Measurements from ENCODE around the gene MRPL36. TPM values are rescaled to one million over a fixed set of nuclear protein-coding genes. Genes with fewer than 3 reads are reported as not detected.
"Not testable (repeated sequence)": the region's sequence is repeated elsewhere in the genome, so short reads cannot be mapped to it uniquely, and the experiment has no call there.

Gene MRPL36
- total RNA-seq, 1 experiment from 2014 or later = 145 TPM

GRCh38 chr5:1818784-1819183 lies 19.1 kb upstream of the MRPL36 start:
- peaks cover 32% of the 10 kb centered on the region; the same call in 1 of the 2 replicates for H3K36me3 ChIP-seq (ENCODE audit: low read depth)
- TF ChIP-seq CTCF (conservative IDR thresholded peaks at IDR 0.05) (no peak), EZH2 (IDR thresholded peaks at IDR 0.05; ENCODE audit: low read depth) (no peak)
- no peak overlapping the region for H2AFZ ChIP-seq
- intact Hi-C loops (cut with micrococcal nuclease; ENCODE audit: unreplicated experiment) = no loop called here
- no peaks in the 10 kb centered on the region for H3K4me1 ChIP-seq (replicated peaks; ENCODE audit: insufficient read depth)
- no peak for DNase-seq
- peaks cover 3% of the 10 kb centered on the region for H4K20me1 ChIP-seq (ENCODE audit: insufficient read depth)
- H3K4me3 ChIP-seq = no peak overlapping the region
- H3K9me3 ChIP-seq (ENCODE audit: insufficient read depth, low read depth) = no peaks in the 10 kb centered on the region
- no peaks in the 10 kb centered on the region for H3K27me3 ChIP-seq (ENCODE audit: insufficient read depth, low read depth)
- BruUV-seq (replicated peaks) = no TSS peak
- H3K27ac ChIP-seq = no peak overlapping the region
- ChIA-PET POLR2A (ENCODE audit: unreplicated experiment) (interaction anchor here (0.6 kb wide), 1 partner anchor 14 kb away, joined by 3 read pairs; no protein-coding TSS in a partner anchor), CTCF (no interaction called here)
- no peaks in the 10 kb centered on the region for H3K9me2 ChIP-seq (ENCODE audit: insufficient read depth)
- H3K79me2 ChIP-seq (ENCODE audit: low read depth) = no peaks in the 10 kb centered on the region
- 0 out of 2 replicates have a peak, but pooled peaks cover 4% of the 10 kb centered on the region for H3F3A ChIP-seq (ENCODE audit: insufficient read depth, low read depth)
- no peak overlapping the region for H3K4me2 ChIP-seq

- Histone ChIP-seq H3K4me1 (replicated peaks; ENCODE audit: insufficient read depth) (no peaks in the 10 kb centered on the region), H3K27me3 (ENCODE audit: insufficient read depth, low read depth) (no peaks in the 10 kb centered on the region), H3K9me3 (ENCODE audit: insufficient read depth, low read depth) (no peaks in the 10 kb centered on the region), H2AFZ (no peak overlapping the region), H4K20me1 (ENCODE audit: insufficient read depth) (peaks cover 11% of the 10 kb centered on the region), H3K4me2 (no peak overlapping the region), H3K79me2 (ENCODE audit: low read depth) (no peaks in the 10 kb centered on the region), H3K27ac (no peak overlapping the region), H3F3A (ENCODE audit: insufficient read depth, low read depth) (0 out of 2 replicates have a peak, but pooled peaks cover 4% of the 10 kb centered on the region), H3K36me3 (ENCODE audit: low read depth) (peaks cover 35% of the 10 kb centered on the region; the same call in 1 of the 2 replicates), H3K4me3 (no peak overlapping the region), H3K9me2 (ENCODE audit: insufficient read depth) (no peaks in the 10 kb centered on the region)
- ChIA-PET CTCF (no interaction called here), POLR2A (ENCODE audit: unreplicated experiment) (no interaction called here)
- intact Hi-C loops (cut with micrococcal nuclease; ENCODE audit: unreplicated experiment) = no loop called here
- no peak for DNase-seq
- TF ChIP-seq CTCF (conservative IDR thresholded peaks at IDR 0.05) (no peak), EZH2 (IDR thresholded peaks at IDR 0.05; ENCODE audit: low read depth) (no peak)
- BruUV-seq (replicated peaks) = no TSS peak
Observed at GRCh38 chr5:1817261-1818043, 17.8 kb upstream of the MRPL36 start.

- H3K9me3 ChIP-seq (ENCODE audit: insufficient read depth, low read depth); H3K4me1 ChIP-seq (replicated peaks; ENCODE audit: insufficient read depth); POLR2A ChIA-PET (ENCODE audit: unreplicated experiment); H2AFZ ChIP-seq; H3K79me2 ChIP-seq (ENCODE audit: low read depth); H3F3A ChIP-seq (ENCODE audit: insufficient read depth, low read depth); H3K4me3 ChIP-seq; H3K27ac ChIP-seq; H3K9me2 ChIP-seq (ENCODE audit: insufficient read depth); BruUV-seq (replicated peaks); DNase-seq; H3K4me2 ChIP-seq; intact Hi-C loops (cut with micrococcal nuclease; ENCODE audit: unreplicated experiment); H3K27me3 ChIP-seq (ENCODE audit: insufficient read depth, low read depth); CTCF ChIA-PET: not testable (repeated sequence)
- Histone ChIP-seq H4K20me1 (ENCODE audit: insufficient read depth) (peaks cover 17% of the 10 kb centered on the region), H3K36me3 (ENCODE audit: low read depth) (peaks cover 42% of the 10 kb centered on the region)
Observed at GRCh38 chr5:1816495-1817089, 17.0 kb upstream of the MRPL36 start.
